ENCODE data around the gene MAP3K20.

Gene MAP3K20

GRCh38 chr2:173137610-173138009 lies 62.0 kb downstream of the MAP3K20 start:
- FAIRE-seq (no peak), DNase-seq (ENCODE audit: insufficient read length, low spot score) (no peak)
- no peak for TF ChIP-seq POLR2A (IDR thresholded peaks at IDR 0.05; ENCODE audit: low read depth, low read length)

GRCh38 chr2:173138962-173139361 lies 63.3 kb downstream of the MAP3K20 start:
- FAIRE-seq = no peak
- no peak for DNase-seq (ENCODE audit: insufficient read length, low spot score)
- TF ChIP-seq POLR2A (IDR thresholded peaks at IDR 0.05; ENCODE audit: low read depth, low read length) = no peak

- DNase-seq (ENCODE audit: insufficient read length, low spot score) (no peak), FAIRE-seq (no peak)
- TF ChIP-seq POLR2A (IDR thresholded peaks at IDR 0.05; ENCODE audit: low read depth, low read length) = no peak
Measured at GRCh38 chr2:173141666-173142065, 66.0 kb downstream of the MAP3K20 start.

GRCh38 chr2:173145454-173145853 lies 69.8 kb downstream of the MAP3K20 start:
- no peak for TF ChIP-seq POLR2A (IDR thresholded peaks at IDR 0.05; ENCODE audit: low read depth, low read length)
- no peak for DNase-seq (ENCODE audit: insufficient read length, low spot score)
- FAIRE-seq = no peak

GRCh38 chr2:173146590-173146989 lies 70.9 kb downstream of the MAP3K20 start:
- DNase-seq (ENCODE audit: insufficient read length, low spot score) (no peak), FAIRE-seq (no peak)
- no peak for TF ChIP-seq POLR2A (IDR thresholded peaks at IDR 0.05; ENCODE audit: low read depth, low read length)

GRCh38 chr2:173148520-173148919 lies 72.9 kb downstream of the MAP3K20 start:
- DNase-seq (ENCODE audit: insufficient read length, low spot score) = no peak
- TF ChIP-seq POLR2A (IDR thresholded peaks at IDR 0.05; ENCODE audit: low read depth, low read length) = no peak
- FAIRE-seq = peak; percentile 91

- DNase-seq (ENCODE audit: insufficient read length, low spot score) = no peak
Measured at GRCh38 chr2:173149491-173149890, 73.8 kb downstream of the MAP3K20 start.

GRCh38 chr2:173150087-173150486 lies 74.4 kb downstream of the MAP3K20 start:
- FAIRE-seq (peak; percentile 96), DNase-seq (ENCODE audit: insufficient read length, low spot score) (no peak)
- TF ChIP-seq POLR2A (IDR thresholded peaks at IDR 0.05; ENCODE audit: low read depth, low read length) = no peak

More at GRCh38 chr2:173149491-173149890, 73.8 kb downstream of the MAP3K20 start:
- TF ChIP-seq POLR2A (IDR thresholded peaks at IDR 0.05; ENCODE audit: low read depth, low read length) = no peak
- peak; percentile 48 for FAIRE-seq

- FAIRE-seq (peak; percentile 45), DNase-seq (ENCODE audit: insufficient read length, low spot score) (no peak)
- TF ChIP-seq POLR2A (IDR thresholded peaks at IDR 0.05; ENCODE audit: low read depth, low read length) = no peak
Measured at GRCh38 chr2:173150963-173151362, 75.3 kb downstream of the MAP3K20 start.

- DNase-seq (ENCODE audit: insufficient read length, low spot score) (no peak), FAIRE-seq (peak; percentile 96)
- no peak for TF ChIP-seq POLR2A (IDR thresholded peaks at IDR 0.05; ENCODE audit: low read depth, low read length)
Measured at GRCh38 chr2:173151671-173152401, 76.2 kb downstream of the MAP3K20 start.

GRCh38 chr2:173153301-173153885 lies 77.7 kb downstream of the MAP3K20 start:
- no peak for FAIRE-seq

GRCh38 chr2:173157676-173158293 lies 82.1 kb downstream of the MAP3K20 start:
- DNase-seq (ENCODE audit: insufficient read length, low spot score) (no peak), FAIRE-seq (no peak)

More at GRCh38 chr2:173153301-173153885, 77.7 kb downstream of the MAP3K20 start:
- TF ChIP-seq POLR2A (IDR thresholded peaks at IDR 0.05; ENCODE audit: low read depth, low read length) = no peak
- DNase-seq (ENCODE audit: insufficient read length, low spot score) = no peak

GRCh38 chr2:173159791-173160463 lies 84.3 kb downstream of the MAP3K20 start:
- FAIRE-seq (peak; percentile 96), DNase-seq (ENCODE audit: insufficient read length, low spot score) (peak; percentile 55)
- TF ChIP-seq POLR2A (IDR thresholded peaks at IDR 0.05; ENCODE audit: low read depth, low read length) = no peak

More at GRCh38 chr2:173157676-173158293, 82.1 kb downstream of the MAP3K20 start:
- TF ChIP-seq POLR2A (IDR thresholded peaks at IDR 0.05; ENCODE audit: low read depth, low read length) = no peak

GRCh38 chr2:173160618-173161017 lies 85.0 kb downstream of the MAP3K20 start:
- FAIRE-seq (no peak), DNase-seq (ENCODE audit: insufficient read length, low spot score) (no peak)
- TF ChIP-seq POLR2A (IDR thresholded peaks at IDR 0.05; ENCODE audit: low read depth, low read length) = no peak
